ENCODE measurements around the gene CCAR1. TPM values are rescaled to one million over a fixed set of nuclear protein-coding genes. Genes with fewer than 3 reads are reported as not detected.

Gene CCAR1
- total RNA-seq, 2 donors from 2014 or later, result 89.5 to 108 TPM

GRCh38 chr10:68790476-68790875 lies 69.4 kb downstream of the CCAR1 start:
- H3K9me3 Mint-ChIP-seq, result no peaks in the 10 kb centered on the region
- no peaks in the 10 kb centered on the region for H3K4me1 Mint-ChIP-seq
- no peak for DNase-seq
- WGBS, 2 experiments (ENCODE audit: insufficient coverage in 1 of 2, insufficient read length in 1 of 2), result 93 to 97% methylated on average over 10 of the region's 10 CpGs
- Histone ChIP-seq H3K27ac (ENCODE audit: low read depth, low read length) (no peak overlapping the region), H3K36me3 (ENCODE audit: control insufficient read depth, insufficient read depth, low read length) (peaks cover 100% of the 10 kb centered on the region), H3K27me3 (ENCODE audit: control insufficient read depth, insufficient read depth, low read length, poor library complexity, severe bottlenecking) (no peaks in the 10 kb centered on the region), H3K4me3 (ENCODE audit: low read length) (no peak overlapping the region), H3K9ac (ENCODE audit: extremely low read depth, low read length, poor library complexity, severe bottlenecking) (no peak overlapping the region), H3K4me1 (ENCODE audit: control insufficient read depth, insufficient read depth, low read length) (no peaks in the 10 kb centered on the region), H3K9me3 (ENCODE audit: control insufficient read depth, low read length) (no peaks in the 10 kb centered on the region)
- no peaks in the 10 kb centered on the region for H3K27me3 Mint-ChIP-seq (ENCODE audit: insufficient read depth)
- TF ChIP-seq CTCF (conservative IDR thresholded peaks at IDR 0.05), result no peak
- H3K27ac Mint-ChIP-seq, result no peak overlapping the region
- peaks cover 74% of the 10 kb centered on the region for H3K36me3 Mint-ChIP-seq (ENCODE audit: low read depth)
- no peak overlapping the region for H3K4me3 Mint-ChIP-seq

- WGBS, 2 experiments (ENCODE audit: insufficient coverage in 1 of 2, insufficient read length in 1 of 2), result 96 to 100% methylated on average over 1 of the region's 1 CpG
- DNase-seq, result no peak
- Mint-ChIP-seq H3K9me3 (no peaks in the 10 kb centered on the region), H3K27me3 (ENCODE audit: insufficient read depth) (no peaks in the 10 kb centered on the region), H3K4me3 (no peak overlapping the region), H3K27ac (no peak overlapping the region), H3K36me3 (ENCODE audit: low read depth) (peaks cover 65% of the 10 kb centered on the region), H3K4me1 (no peaks in the 10 kb centered on the region)
- no peaks in the 10 kb centered on the region for H3K27me3 ChIP-seq (ENCODE audit: control insufficient read depth, insufficient read depth, low read length, poor library complexity, severe bottlenecking)
- H3K9me3 ChIP-seq (ENCODE audit: control insufficient read depth, low read length), result no peaks in the 10 kb centered on the region
- H3K4me1 ChIP-seq (ENCODE audit: control insufficient read depth, insufficient read depth, low read length), result no peaks in the 10 kb centered on the region
- no peak overlapping the region for H3K27ac ChIP-seq (ENCODE audit: low read depth, low read length)
- peaks cover 97% of the 10 kb centered on the region for H3K36me3 ChIP-seq (ENCODE audit: control insufficient read depth, insufficient read depth, low read length)
- TF ChIP-seq CTCF (conservative IDR thresholded peaks at IDR 0.05), result peak; percentile 57
- no peak overlapping the region for H3K4me3 ChIP-seq (ENCODE audit: low read length)
- H3K9ac ChIP-seq (ENCODE audit: extremely low read depth, low read length, poor library complexity, severe bottlenecking), result no peak overlapping the region
Measured at GRCh38 chr10:68792115-68792514, 71.1 kb downstream of the CCAR1 start.

GRCh38 chr10:68795886-68796532 lies 75.0 kb downstream of the CCAR1 start:
- WGBS, 2 experiments (ENCODE audit: insufficient coverage in 1 of 2, insufficient read length in 1 of 2), result 92% methylated on average over 4 of the region's 4 CpGs
- H3K9me3 Mint-ChIP-seq, result no peaks in the 10 kb centered on the region
- H3K36me3 ChIP-seq (ENCODE audit: control insufficient read depth, insufficient read depth, low read length), result peaks cover 72% of the 10 kb centered on the region
- H3K27me3 ChIP-seq (ENCODE audit: control insufficient read depth, insufficient read depth, low read length, poor library complexity, severe bottlenecking), result no peaks in the 10 kb centered on the region
- TF ChIP-seq CTCF (conservative IDR thresholded peaks at IDR 0.05), result no peak
- no peak for DNase-seq
- no peak overlapping the region for H3K27ac Mint-ChIP-seq
- no peaks in the 10 kb centered on the region for H3K4me1 ChIP-seq (ENCODE audit: control insufficient read depth, insufficient read depth, low read length)
- peaks cover 48% of the 10 kb centered on the region for H3K36me3 Mint-ChIP-seq (ENCODE audit: low read depth)
- H3K27ac ChIP-seq (ENCODE audit: low read depth, low read length), result no peak overlapping the region
- H3K9me3 ChIP-seq (ENCODE audit: control insufficient read depth, low read length), result no peaks in the 10 kb centered on the region
- no peaks in the 10 kb centered on the region for H3K27me3 Mint-ChIP-seq (ENCODE audit: insufficient read depth)
- no peaks in the 10 kb centered on the region for H3K4me1 Mint-ChIP-seq
- no peak overlapping the region for H3K9ac ChIP-seq (ENCODE audit: extremely low read depth, low read length, poor library complexity, severe bottlenecking)
- H3K4me3 ChIP-seq (ENCODE audit: low read length), result no peak overlapping the region
- H3K4me3 Mint-ChIP-seq, result no peak overlapping the region

Measured in endodermal cell (in vitro differentiated cells).